HG02973 (cell line): Measurements from ENCODE around the gene RANBP1.

Experiments
- ATAC-seq: cut with Tn5 transposase; IDR thresholded peaks from one replicate; pipeline ENCODE4 v1.9.1; 2021; ENCODE audit warnings: moderate library complexity; ENCODE audit not compliant: unreplicated experiment

RANBP1 gene

GRCh38 chr22:20123366-20124082, 7.6 kb downstream of the RANBP1 start:
- no peak for ATAC-seq

- ATAC-seq, result no peak
These were observed 8.3 kb downstream of the RANBP1 start for GRCh38 chr22:20124083-20124787.

GRCh38 chr22:20125201-20126174, 9.6 kb downstream of the RANBP1 start:
- no peak for ATAC-seq

GRCh38 chr22:20126284-20127029, 10.6 kb downstream of the RANBP1 start:
- no peak for ATAC-seq

GRCh38 chr22:20127318-20127868, 11.5 kb downstream of the RANBP1 start:
- no peak for ATAC-seq

- no peak for ATAC-seq
These were observed 12.1 kb downstream of the RANBP1 start for GRCh38 chr22:20127869-20128618.

GRCh38 chr22:20128619-20128901, 12.7 kb downstream of the RANBP1 start:
- no peak for ATAC-seq

GRCh38 chr22:20128902-20129746, 13.2 kb downstream of the RANBP1 start:
- ATAC-seq, result no peak

- no peak for ATAC-seq
These were observed 13.8 kb downstream of the RANBP1 start for GRCh38 chr22:20129747-20130014.

- ATAC-seq, result no peak
These were observed 14.4 kb downstream of the RANBP1 start for GRCh38 chr22:20130319-20130718.

GRCh38 chr22:20130731-20131596, 15.1 kb downstream of the RANBP1 start:
- ATAC-seq, result peak; percentile 37

- no peak for ATAC-seq
These were observed 15.6 kb downstream of the RANBP1 start, which contains the start of gene ZDHHC8 for GRCh38 chr22:20131597-20131858. Gene ZDHHC8, plus strand, starts transcription at chr22:20131804. Its CDS starts 144 bp downstream, at chr22:20131948.

GRCh38 chr22:20131859-20132685, 16.2 kb downstream of the RANBP1 start:
- no peak for ATAC-seq

- ATAC-seq, result no peak
These were observed 16.9 kb downstream of the RANBP1 start for GRCh38 chr22:20132686-20133246.

- ATAC-seq, result no peak
These were observed 18.1 kb downstream of the RANBP1 start for GRCh38 chr22:20133930-20134549.

GRCh38 chr22:20135265-20135664, 19.4 kb downstream of the RANBP1 start:
- no peak for ATAC-seq
